Measurements from ENCODE around the gene TBC1D21. TPM values are rescaled to one million over a fixed set of nuclear protein-coding genes. Genes with fewer than 3 reads are reported as not detected.
A peak's percentile ranks its signal among the peaks of the same experiment; 100 is the strongest.

Gene TBC1D21
- total RNA-seq, 4 donors from 2014 or later = not detected

- H3K4me3 ChIP-seq = no peak overlapping the region
- TF ChIP-seq, protein P1, sequence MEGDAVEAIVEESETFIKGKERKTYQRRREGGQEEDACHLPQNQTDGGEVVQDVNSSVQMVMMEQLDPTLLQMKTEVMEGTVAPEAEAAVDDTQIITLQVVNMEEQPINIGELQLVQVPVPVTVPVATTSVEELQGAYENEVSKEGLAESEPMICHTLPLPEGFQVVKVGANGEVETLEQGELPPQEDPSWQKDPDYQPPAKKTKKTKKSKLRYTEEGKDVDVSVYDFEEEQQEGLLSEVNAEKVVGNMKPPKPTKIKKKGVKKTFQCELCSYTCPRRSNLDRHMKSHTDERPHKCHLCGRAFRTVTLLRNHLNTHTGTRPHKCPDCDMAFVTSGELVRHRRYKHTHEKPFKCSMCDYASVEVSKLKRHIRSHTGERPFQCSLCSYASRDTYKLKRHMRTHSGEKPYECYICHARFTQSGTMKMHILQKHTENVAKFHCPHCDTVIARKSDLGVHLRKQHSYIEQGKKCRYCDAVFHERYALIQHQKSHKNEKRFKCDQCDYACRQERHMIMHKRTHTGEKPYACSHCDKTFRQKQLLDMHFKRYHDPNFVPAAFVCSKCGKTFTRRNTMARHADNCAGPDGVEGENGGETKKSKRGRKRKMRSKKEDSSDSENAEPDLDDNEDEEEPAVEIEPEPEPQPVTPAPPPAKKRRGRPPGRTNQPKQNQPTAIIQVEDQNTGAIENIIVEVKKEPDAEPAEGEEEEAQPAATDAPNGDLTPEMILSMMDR (IDR thresholded peaks at IDR 0.05) = no peak
- TF ChIP-seq POLR2A (IDR thresholded peaks at IDR 0.05) = no peak
- H3K36me3 ChIP-seq = no peaks in the 10 kb centered on the region
- H3K9me3 ChIP-seq = no peaks in the 10 kb centered on the region
- H3K27ac ChIP-seq = peak overlapping the region in 3 of 4 donors; percentile 43 to 63 (median 58)
- peaks cover 35 to 69% (median 36%) of the 10 kb centered on the region in 3 donors for H3K4me1 ChIP-seq
- peaks cover 0 to 25% (median 0%) of the 10 kb centered on the region in 4 donors for H3K27me3 ChIP-seq
- intact Hi-C loops (cut with DNase I) = no loop called here
- 75% methylated on average over 1 to 3 of the region's 7 CpGs for WGBS, 2 donors
- DNase-seq = no peak
Observed at GRCh38 chr15:73930790-73931281, 57.5 kb downstream of the TBC1D21 start.

DNA sequence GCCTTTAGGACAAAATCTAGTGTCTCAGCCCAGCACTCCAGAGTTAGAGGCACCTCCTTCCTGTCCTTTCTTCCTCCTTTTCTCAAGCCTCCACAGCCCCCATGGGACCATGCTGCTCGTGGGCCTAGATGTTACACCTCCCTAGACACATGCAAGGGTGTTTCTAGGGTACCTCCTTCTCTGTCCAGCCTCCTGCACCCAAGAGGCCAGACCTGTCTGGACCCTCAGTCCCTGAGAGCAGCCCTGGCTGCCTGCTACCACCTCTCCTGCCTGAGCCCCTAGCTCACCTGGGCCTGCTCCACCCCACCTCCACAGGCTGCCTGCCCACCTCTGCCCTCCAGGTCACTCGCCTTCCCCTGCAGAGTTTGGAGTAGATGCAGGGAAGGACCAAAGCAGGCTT, 58.1 kb downstream of the TBC1D21 start:
- Histone ChIP-seq H3K4me3 (no peak overlapping the region), H3K27me3 (peaks cover 0 to 25% (median 0%) of the 10 kb centered on the region in 4 donors), H3K27ac (peak overlapping the region in 1 of 4 donors; percentile 63), H3K36me3 (no peaks in the 10 kb centered on the region), H3K9me3 (no peaks in the 10 kb centered on the region), H3K4me1 (peaks cover 33 to 69% (median 36%) of the 10 kb centered on the region in 3 donors)
- 44 to 60% methylated on average over 1 of the region's 2 CpGs for WGBS, 2 donors
- no peak for DNase-seq
- no peak for TF ChIP-seq POLR2A (IDR thresholded peaks at IDR 0.05)
- TF ChIP-seq, protein P1 (IDR thresholded peaks at IDR 0.05) = no peak
- intact Hi-C loops (cut with DNase I) = no loop called here

GRCh38 chr15:73932381-73933191, 59.2 kb downstream of the TBC1D21 start:
- H3K4me1 ChIP-seq = peaks cover 21 to 68% (median 37%) of the 10 kb centered on the region in 3 donors
- H3K36me3 ChIP-seq = no peaks in the 10 kb centered on the region
- H3K9me3 ChIP-seq = no peaks in the 10 kb centered on the region
- H3K4me3 ChIP-seq = no peak overlapping the region
- peaks cover 0 to 14% (median 0%) of the 10 kb centered on the region in 4 donors for H3K27me3 ChIP-seq
- H3K27ac ChIP-seq = no peak overlapping the region
- 44 to 78% methylated on average over 6 of the region's 6 CpGs for WGBS, 2 donors
- intact Hi-C loops (cut with DNase I) = no loop called here
- no peak for DNase-seq
- TF ChIP-seq, protein P1 (IDR thresholded peaks at IDR 0.05) = no peak
- TF ChIP-seq POLR2A (IDR thresholded peaks at IDR 0.05) = no peak

GRCh38 chr15:73934281-73934680, 60.9 kb downstream of the TBC1D21 start:
- H3K27ac ChIP-seq = no peak overlapping the region
- H3K36me3 ChIP-seq = no peaks in the 10 kb centered on the region
- no peaks in the 10 kb centered on the region for H3K9me3 ChIP-seq
- H3K4me3 ChIP-seq = no peak overlapping the region
- no peak for TF ChIP-seq POLR2A (IDR thresholded peaks at IDR 0.05)
- TF ChIP-seq, protein P1 (IDR thresholded peaks at IDR 0.05) = no peak
- 79 to 82% methylated on average over 3 to 6 of the region's 7 CpGs for WGBS, 2 donors
- peaks cover 0 to 4% (median 0%) of the 10 kb centered on the region in 4 donors for H3K27me3 ChIP-seq
- peaks cover 12 to 51% (median 28%) of the 10 kb centered on the region in 3 donors for H3K4me1 ChIP-seq
- intact Hi-C loops (cut with DNase I) = no loop called here
- no peak for DNase-seq

GRCh38 chr15:73935547-73935946, 62.2 kb downstream of the TBC1D21 start:
- WGBS, 2 donors = 50 to 82% methylated on average over 2 to 4 of the region's 4 CpGs
- Histone ChIP-seq H3K4me3 (no peak overlapping the region), H3K4me1 (peaks cover 2 to 45% (median 18%) of the 10 kb centered on the region in 3 donors), H3K9me3 (no peaks in the 10 kb centered on the region), H3K36me3 (no peaks in the 10 kb centered on the region), H3K27ac (peak overlapping the region in 1 of 4 donors; percentile 30), H3K27me3 (no peaks in the 10 kb centered on the region)
- no peak for DNase-seq
- intact Hi-C loops (cut with DNase I) = no loop called here
- no peak for TF ChIP-seq POLR2A (IDR thresholded peaks at IDR 0.05)
- TF ChIP-seq, protein P1 (IDR thresholded peaks at IDR 0.05) = no peak
